Stimulated activated CD8-positive, alpha-beta memory T cell treated with anti-CD3 and anti-CD28 coated beads, Interleukin-7, amount 100 ng/mL, for 4 hours (primary cell): Measurements from ENCODE around the gene MRO.
"Not testable (repeated sequence)": the region's sequence is repeated elsewhere in the genome, so short reads cannot be mapped to it uniquely, and the experiment has no call there.

Source experiments
- DNase-seq, 2 donors: peaks; one replicate each; pipeline ENCODE4 v3.0.0-alpha.2; 2020; ENCODE audit warnings: low read depth in 2 of 2

Gene MRO

DNA sequence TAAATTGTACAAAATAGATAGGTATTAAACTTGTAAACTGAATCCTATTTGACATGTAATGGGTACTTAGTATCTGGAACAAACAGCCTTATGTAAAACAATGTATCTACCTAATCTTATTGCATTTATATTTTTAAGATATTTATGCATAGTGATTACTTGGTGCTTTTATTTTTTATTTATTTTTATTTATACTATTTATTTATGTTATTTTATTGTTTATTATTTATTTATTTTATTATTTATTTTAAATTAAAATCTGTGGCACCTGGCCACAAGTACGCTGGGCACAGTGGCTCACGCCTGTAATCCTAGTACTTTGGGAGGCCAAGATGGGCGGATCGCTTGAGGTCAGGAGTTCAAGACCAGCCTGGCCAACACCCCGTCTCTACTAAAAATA, 26.9 kb downstream of the MRO start:
- DNase-seq, result no peak

DNA sequence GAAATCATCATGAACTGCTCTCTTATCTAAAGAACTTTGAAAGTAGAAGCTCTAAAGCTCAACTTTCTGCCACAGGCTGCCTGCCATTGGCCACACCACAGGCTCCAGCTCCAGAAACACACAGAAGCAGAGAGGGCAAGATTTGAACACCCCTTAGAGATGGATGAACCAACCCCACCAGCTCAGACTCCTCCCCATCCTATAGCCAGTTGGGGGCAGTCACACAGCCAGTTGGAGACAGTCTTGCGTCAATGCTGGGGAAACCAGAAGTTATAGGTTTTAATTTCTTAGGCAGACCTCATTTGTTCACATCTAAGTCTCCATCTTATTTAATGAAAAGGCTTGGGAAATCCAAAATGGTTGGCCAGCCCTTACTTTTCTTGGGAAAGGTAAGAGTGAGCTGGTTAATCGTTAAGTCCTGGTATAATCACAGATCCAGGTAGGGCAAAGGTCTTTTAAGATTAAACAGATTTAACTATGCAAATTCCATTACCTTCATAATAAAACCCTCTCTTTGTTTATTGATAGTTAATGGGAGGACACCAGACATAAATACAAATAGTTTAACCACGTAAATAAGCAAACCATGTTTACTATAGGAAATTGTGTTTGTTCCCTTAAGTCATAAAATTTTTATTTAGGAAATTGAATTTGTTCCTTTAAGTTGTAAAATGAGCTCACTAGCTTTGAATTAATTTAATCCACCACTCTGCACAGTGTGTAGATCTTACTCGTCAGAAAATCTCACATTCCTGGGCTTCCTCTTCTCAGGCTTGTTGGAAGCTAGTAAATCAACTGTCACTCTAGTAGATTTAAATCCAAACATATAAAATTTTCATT, 28.0 kb downstream of the MRO start:
- no peak for DNase-seq

DNA sequence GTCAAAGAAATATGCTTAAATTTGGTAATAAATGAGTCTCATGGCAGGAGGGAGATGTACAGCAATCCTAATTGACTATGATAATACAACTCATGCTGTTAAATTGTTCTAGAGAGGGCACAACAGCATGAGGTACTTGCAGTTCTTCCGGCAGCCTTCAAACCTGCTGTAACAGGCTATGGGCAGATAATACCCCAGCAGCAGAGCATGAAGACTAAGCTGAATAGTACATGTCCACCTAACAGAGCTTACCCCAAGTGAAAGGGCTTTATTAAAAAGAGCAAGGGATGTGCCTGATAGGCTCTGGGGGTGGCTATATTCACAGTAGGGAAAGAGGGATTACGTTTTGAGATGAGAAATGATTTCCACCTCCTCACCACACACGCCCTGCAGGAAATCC, 28.9 kb downstream of the MRO start:
- DNase-seq, result no peak

DNA sequence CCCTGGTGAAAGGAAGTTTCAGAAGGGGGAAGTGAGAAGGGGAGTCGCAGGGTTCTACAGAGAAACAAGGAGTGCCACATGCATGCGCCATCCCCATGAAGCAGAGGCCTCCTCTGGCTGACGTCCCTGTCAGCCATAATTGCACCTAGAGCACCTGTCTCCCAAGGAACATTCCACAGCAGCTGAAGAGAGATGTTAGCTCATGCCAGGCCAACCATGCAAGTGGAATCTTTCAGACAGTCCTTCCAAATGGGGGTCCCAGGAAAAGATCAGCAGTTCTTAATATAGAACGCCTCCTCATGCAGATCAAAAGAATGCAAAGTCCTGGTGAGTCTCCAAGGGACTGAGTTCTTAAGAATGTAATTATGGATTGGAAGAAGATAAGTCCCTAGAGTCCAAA, 29.6 kb downstream of the MRO start:
- DNase-seq, result no peak

DNA sequence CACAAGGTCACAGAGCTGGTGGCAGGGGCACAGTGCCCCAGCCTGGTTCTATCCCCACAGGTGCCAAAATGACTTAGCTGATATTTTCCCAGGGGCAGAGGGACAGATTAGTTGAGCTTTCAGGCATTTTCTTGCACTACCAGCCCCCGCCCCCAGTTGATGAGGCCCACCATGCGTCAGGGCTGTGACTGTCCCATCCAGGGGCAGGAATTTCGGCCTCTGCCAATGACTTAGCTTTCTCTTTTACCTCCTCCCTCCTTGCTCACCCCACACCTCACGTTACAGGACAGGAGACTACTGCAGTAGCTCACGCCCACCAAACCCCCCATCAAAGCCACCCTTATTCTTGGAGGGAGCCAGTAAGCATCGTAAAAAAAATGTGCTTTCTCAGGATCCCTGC, 31.5 kb downstream of the MRO start:
- no peak for DNase-seq

DNA sequence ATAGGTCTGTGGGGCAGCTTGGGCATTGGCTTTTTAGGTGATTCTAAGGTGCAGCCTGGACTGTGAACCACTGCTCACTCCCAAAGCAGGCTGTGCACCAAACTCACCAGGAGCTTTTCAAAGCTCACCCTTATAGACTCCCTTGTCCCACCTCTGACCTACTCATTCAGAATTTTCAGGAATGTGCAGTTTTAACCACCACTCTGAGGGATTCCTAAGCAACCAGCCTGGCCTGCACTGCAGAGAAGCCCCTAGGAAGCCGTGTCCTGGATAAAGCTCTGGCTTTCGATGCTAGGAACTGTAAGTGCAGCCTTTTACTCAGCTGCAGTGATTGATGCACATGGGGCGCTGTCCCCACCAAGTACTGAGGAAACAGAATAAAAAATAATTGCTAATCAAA, 33.0 kb downstream of the MRO start:
- DNase-seq, result no peak

DNA sequence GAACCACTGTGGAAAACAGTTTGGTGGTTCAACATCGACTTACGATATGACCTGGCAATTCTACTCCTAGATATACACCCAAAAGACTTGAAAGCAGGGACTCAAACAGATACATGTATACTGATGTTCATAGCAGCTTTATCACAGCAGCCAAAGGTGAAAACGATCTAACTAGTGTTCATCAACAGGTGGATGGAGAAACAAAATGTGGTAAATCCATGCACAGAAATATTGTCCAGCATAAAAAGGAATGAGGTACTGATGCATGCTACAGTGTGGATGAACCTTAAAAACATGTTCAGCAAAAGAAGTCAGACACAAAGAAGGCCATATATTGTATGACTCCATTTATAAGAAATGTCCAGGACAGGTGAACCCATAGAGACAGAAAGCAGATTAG, 36.3 kb downstream of the MRO start:
- DNase-seq, result no peak

DNA sequence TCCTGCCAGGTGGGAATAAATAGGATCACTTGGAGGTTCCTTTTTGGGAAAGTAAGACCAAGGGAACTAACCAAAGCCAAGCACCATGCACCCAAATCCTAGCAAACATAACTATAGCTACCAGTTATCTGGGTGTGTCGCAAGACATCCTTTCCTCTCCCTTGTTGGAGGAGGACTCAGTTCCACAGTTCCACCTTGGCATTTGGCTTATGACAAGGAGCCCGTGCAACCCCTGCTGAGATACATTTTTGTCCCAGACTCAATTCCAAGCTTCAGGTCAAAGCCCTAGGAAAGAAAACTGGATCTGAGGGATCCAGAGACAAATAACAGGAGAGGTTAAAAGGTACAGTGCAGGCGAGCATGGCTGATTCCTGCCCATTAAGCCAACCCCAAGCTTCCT, 40.8 kb downstream of the MRO start:
- not testable (repeated sequence) for DNase-seq

DNA sequence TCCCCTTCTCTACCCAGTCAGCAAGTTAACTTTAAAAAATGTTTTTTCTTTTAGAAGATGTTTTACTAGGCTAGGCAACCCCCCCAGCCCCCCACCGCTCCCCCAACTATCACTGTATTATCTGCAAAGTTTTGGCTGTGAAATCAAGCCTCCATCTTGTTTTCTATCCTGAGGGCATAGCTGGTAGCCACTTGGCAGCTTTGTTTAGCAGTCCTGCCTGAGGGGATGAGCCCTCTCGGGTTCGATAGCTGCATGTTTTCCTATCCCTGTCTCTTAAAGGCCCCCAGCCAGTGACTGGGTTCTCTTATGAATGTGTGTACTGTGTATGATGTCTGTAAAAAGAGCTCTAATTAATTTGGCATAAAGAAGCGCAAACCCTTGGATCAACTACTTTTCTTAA, 43.4 kb downstream of the MRO start:
- no peak for DNase-seq

DNA sequence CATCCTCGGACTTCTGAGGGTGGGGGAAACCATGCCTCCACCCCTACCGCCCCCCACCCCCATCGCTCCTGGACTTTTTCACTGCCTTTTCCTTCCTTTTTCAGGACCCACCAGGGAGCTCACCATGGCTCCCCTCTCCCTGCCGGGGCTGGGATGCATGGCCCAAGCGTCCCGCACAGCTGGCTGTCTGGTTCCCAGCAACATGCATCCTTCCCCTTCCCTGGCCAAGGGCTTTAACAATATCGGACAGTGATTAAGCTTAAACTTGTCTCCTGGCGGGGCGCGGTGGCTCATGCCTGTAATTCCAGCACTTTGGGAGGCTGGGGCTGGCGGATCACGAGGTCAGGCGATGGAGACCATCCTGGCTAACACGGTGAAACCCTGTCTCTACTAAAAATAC, 44.1 kb downstream of the MRO start:
- DNase-seq, result no peak

DNA sequence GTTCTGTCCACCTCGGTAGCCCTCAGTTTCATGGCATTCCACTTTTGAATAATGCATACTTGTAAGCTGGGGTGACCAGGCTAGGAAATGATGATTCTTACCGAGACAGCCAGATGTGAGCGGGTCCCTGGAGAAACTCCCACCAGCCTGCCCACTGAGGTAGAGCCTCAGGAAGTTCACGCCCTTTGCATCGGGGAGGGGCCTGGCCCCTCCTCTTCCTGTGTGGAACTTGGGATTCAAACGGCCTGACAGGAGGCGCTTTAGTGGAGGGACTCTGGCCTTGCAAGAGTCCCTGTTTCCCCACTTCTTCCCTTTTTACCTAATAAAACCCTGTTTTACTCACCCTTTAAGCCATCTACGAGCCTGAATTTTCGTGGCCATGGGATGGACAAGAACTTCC, 44.6 kb downstream of the MRO start:
- DNase-seq, result no peak

DNA sequence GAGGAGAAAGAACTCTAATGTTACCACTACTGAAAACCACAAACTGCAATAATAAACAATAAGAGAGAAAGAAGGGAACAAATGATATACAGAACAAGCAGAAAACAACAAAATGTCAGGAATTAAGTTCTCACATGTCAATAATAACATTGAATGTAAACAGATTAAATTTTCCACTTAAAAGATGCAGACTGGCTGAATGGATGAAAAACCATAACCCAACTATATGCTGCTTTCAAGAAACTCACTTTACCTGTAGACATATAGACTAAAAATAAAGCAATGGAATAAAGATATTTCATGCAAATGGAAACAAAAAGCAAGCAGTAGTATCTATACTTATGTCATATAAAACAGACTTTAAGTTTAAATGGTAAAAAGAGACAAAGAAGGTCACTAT, 50.4 kb downstream of the MRO start:
- DNase-seq, result no peak

DNA sequence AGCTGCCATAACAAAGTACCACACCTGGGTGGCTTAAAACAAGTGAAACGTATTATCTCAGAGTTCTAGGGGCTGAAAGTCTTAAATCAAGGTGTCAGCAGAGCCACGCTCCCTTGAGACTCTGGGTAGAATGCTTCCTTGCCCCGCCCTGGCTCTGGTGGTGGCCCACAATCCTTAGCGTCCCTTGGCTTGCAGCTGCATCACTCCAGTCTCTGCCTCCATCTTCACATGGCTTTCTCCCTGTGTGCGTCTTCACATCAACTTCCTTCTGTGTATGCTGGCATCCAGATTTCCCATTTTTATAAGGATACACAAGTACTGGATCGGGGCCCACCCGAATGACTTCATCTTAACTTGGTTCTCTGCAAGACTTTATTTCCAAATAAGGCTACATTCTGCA, 62.5 kb downstream of the MRO start:
- DNase-seq, result no peak

DNA sequence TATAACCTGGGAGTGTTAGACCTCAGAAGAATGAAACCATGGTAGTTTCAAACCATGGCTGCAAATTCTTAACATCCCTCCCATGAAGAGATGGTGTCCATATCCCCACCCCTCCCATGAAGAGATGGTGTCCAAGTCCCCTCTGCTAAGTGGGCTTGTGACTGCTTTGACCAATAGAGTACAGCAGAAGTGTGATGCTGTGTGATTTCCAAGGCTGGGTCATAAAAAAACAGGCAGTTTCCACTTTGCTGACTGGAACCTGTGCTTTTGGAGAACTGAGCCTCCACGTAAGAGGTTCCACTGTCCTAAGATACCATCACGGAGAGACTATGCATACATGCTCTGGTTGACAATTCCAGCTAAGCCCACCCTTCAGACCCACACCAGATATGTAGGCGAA, 65.5 kb downstream of the MRO start:
- DNase-seq, result no peak

DNA sequence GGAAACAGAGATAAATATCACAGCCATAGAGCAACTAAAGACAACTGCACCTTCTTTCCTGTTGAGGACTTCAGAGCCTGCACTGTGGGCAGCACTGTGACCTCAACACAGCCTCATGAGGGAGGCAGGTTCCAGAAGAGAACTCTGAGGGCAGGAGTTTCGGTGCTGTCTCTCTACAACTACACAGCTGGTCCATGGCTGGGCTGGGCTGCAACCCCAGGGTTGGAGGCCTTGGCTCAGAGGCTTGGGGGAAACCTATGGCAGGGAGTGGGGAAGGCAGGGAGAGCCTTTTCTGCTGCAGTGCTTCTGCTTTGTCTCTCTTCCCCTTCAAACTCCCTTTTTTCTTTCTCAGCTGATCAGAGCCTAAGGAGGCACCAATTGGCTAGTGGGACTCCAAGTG, 66.5 kb downstream of the MRO start:
- no peak for DNase-seq

DNA sequence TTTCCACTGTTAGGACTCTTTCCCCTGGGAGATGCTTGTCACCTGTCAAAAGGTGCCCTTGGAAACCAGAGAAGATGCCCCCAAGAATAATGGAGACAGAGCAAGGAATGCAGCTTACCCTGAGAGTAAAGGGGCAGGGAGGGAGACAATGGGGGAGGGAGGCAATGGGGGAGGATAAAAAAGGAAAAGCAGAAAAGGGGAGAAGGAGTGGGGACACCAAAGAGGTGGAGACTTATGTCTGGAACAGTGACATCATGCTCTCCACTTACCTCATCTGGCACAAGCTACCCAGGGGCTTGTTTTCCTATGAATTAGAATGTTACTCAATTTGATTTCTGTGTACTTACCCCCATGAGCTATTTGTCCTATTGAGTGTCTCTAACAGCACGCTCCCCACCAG, 67.9 kb downstream of the MRO start:
- DNase-seq, result no peak

DNA sequence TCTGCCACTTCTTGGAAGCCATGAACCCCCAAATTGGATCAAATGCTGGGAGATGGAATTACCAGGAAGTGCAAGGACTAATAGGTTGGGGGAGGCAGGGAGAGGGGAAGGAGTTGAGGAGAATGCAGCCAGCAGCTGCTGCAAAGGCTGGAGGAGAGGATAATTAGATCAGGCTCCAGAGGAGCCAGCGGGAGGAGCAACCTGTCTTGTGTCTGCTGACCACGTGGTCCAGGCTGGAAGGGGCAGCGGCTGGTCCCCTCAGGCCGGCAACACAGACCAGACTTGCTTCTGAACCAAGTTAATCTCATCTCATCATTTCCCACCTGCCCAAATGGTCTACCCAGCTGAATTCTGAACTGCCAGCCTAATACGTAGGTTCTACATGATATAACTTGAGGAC, 68.3 kb downstream of the MRO start:
- no peak for DNase-seq

DNA sequence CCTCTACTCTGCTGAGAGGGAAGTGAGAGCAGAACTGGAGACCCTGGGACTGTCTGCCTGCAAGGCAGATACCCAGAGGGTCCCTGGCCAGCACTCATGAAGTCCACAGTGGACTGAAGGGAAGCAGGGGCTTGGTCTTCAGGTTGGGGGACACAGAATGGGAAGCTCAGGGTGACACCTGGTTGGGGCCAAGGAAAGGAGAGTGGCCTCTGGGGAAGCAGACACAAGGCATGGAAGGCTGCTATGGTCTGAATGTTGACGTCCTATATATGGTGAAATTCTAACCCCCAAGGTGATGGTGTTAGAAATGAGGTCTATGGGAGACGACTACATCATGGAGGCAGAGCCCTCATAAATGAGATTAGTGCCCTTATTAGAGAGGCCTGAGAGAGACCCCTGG, 69.3 kb downstream of the MRO start:
- no peak for DNase-seq

DNA sequence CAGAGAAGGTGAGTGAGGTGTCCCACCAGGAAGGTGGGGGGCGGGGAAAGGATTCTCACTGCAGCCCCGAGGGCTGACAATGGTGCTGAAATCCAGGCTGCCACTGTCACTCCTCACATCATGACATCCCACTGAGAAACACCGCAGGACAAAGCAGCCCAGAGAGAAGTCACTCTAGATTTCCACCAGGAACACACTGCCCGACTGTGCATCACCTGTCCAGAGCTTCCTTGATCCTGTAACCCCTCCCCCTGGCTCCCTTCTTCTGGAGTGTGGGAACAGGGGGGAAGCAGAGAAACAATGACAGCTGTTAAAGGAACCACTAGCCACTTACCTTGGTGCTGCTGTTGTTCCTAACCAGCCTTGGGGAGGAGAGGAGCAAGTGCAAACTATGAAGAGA, 69.9 kb downstream of the MRO start:
- DNase-seq, result no peak

DNA sequence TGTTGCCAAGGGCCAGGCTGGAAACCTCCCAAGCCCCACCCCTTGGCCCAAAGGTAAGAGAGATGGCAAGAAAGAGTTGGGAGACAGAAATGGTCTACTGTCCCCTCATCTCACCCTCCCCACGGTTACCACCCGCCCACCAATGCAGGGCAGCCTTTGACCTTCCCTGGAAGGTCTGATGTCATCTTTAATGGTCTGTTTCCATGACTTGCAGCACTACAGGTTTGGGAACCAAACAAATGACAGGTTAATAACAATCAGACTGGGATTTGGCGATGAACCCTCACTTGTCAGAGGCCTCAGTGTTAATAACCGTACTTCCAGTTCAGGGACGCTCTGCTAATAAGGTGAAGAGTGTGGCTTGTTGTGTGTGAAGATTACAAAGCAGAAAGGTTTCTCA, 70.4 kb downstream of the MRO start:
- DNase-seq, result no peak

DNA sequence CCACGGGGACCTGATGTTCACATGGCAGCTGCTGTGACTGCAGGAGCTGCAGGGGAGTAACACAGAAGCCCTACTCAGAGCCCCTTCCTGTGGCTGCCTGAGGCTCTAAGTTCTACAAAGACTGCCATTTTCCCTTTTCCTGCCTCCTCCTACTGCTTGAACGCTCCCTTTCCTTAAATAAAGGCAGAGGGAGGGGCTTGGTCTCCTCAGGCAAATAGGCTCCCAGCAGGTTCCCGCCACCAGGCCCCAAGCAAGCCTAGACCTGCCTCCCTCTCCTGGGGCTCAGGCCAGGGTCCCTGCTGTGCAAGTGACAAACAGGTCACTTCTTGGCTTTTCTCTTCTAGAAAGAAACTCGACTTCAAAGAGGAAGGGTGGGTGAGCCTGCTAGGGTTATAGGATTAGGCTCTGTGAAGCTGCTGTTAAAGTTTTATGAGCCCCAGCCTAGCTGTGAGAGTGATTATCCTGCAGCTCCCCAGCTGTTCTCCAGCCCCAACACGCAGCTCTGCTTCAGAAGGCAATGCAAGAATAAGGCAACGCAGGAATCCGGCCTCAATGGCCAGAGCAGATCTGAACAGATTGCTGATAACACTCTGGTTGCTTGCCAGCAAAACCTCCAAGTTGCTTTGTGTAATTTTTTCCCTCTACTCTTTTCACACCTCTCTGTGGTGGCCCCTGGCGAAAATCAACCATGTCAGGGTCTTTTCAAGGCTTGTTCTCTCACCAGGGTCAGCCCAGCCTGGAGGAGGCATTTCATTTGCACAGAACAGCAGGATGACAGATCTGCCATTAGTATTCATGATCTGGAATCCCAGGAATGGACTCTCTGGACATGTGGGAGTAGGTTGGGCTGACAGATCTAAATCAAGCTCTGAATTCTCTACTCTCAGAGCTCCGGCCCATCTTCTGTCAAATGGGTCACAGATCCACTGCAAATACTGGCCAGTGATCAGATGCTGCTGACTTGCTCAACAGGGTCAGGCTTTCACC, 71.3 kb downstream of the MRO start:
- DNase-seq, result no peak

DNA sequence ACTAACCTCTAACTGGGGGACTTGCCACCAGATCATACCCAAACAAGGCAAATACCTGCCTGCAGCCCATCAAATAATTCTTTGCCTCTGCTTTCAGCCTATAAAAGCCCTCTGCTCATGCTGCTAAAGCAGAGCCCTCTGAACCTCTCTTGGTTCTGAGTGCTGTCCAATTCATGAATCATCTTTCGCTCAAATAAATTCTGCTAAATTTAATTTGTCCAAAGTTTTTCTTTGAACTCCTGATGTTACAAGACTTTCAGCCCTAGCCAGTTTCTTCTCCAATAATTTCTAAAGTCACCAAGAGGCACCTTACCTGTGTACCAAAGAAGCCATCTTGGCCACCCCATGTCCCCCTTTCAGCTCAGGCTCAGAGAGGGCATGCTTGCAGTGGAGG, 72.0 kb downstream of the MRO start:
- DNase-seq, result no peak

DNA sequence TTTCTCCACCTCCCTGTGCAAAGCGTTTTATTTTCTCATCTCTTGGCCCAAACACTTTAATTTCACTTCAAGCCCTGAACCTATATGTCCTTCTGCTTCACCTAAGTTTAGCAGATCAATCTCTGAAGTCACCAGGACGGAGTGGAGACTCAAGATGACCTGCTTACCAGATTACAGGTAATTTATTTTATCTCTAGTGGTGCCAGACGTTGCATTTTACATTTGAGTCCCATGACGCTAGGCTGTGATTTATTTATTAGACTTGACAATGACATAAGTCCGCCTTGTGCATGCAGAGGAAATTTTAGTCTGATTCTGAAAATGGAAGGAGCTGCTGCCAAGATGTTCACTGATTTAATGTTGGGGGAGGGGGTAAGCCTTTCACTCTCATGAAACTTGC, 73.9 kb downstream of the MRO start:
- no peak for DNase-seq
